GM23338 (cell line): ENCODE measurements around the gene DAB1. TPM values are rescaled to one million over a fixed set of nuclear protein-coding genes. Genes with fewer than 3 reads are reported as not detected.

Experiments
- ATAC-seq: fragments of 200-7000 bp; cut with Tn5 transposase; 3 replicates; pipeline ENCODE4 v1.9.1; 2020
- DNase-seq: peaks from one replicate; pipeline ENCODE4 v3.0.0-alpha.2; 2015; ENCODE audit warnings: low spot score
- H2AFZ ChIP-seq: fragments of 200-600 bp; sonication (generic); 2 replicates; pipeline ENCODE4 v1.8.0; 2016; ENCODE audit warnings: antibody characterized with exemption, mild to moderate bottlenecking, moderate library complexity
- H3F3A ChIP-seq: fragments of 200-600 bp; sonication (generic); replicated peaks from 2 replicates; pipeline ENCODE4 v1.8.0; 2017; ENCODE audit warnings: antibody characterized with exemption, mixed run types, low read depth
- H3K27ac ChIP-seq: fragments of 200-600 bp; sonication (generic); 2 replicates; pipeline ENCODE4 v1.6.1; 2016; ENCODE audit warnings: low read depth
- H3K27me3 ChIP-seq: fragments of 200-600 bp; sonication (generic); 2 replicates; pipeline ENCODE4 v1.8.0; 2016; ENCODE audit warnings: mild to moderate bottlenecking, mixed run types, moderate library complexity; ENCODE audit not compliant: insufficient read depth
- H3K36me3 ChIP-seq: fragments of 200-600 bp; sonication (generic); 2 replicates; pipeline ENCODE4 v1.8.0; 2016; ENCODE audit warnings: mild to moderate bottlenecking; ENCODE audit not compliant: insufficient read depth
- H3K4me1 ChIP-seq: fragments of 200-600 bp; sonication (generic); 2 replicates; pipeline ENCODE4 v1.8.0; 2016; ENCODE audit warnings: mild to moderate bottlenecking, moderate library complexity; ENCODE audit not compliant: insufficient read depth
- H3K4me2 ChIP-seq: fragments of 200-600 bp; sonication (generic); 2 replicates; pipeline ENCODE4 v1.7.1; 2017; ENCODE audit warnings: mixed run types
- H3K4me3 ChIP-seq: fragments of 200-600 bp; sonication (generic); 2 replicates; pipeline ENCODE4 v1.6.1; 2016; ENCODE audit warnings: mixed run types
- H3K79me2 ChIP-seq: fragments of 200-600 bp; sonication (generic); replicated peaks from 2 replicates; pipeline ENCODE4 v1.8.0; 2017; ENCODE audit warnings: mild to moderate bottlenecking; ENCODE audit not compliant: insufficient read depth
- H3K9me2 ChIP-seq: fragments of 200-600 bp; sonication (generic); 2 replicates; pipeline ENCODE4 v1.8.0; 2017; ENCODE audit not compliant: insufficient read depth
- H4K20me1 ChIP-seq: fragments of 200-600 bp; sonication (generic); replicated peaks from 2 replicates; pipeline ENCODE4 v1.8.0; 2017; ENCODE audit warnings: mild to moderate bottlenecking; ENCODE audit not compliant: insufficient read depth
- H3K27ac Mint-ChIP-seq: 2 replicates; pipeline ENCODE4 v1.8.0; 2020; ENCODE audit warnings: inconsistent platforms, mild to moderate bottlenecking, moderate library complexity, mixed read lengths
- H3K27me3 Mint-ChIP-seq: 3 replicates; pipeline ENCODE4 v1.8.0; 2022; ENCODE audit warnings: low read depth, mild to moderate bottlenecking, moderate library complexity, mixed read lengths, inconsistent platforms; ENCODE audit not compliant: insufficient read depth, poor library complexity
- H3K36me3 Mint-ChIP-seq: 3 replicates; pipeline ENCODE4 v1.8.0; 2021; ENCODE audit warnings: low read depth, mild to moderate bottlenecking, inconsistent platforms, moderate library complexity, mixed read lengths
- H3K4me1 Mint-ChIP-seq: 3 replicates; pipeline ENCODE4 v1.8.0; 2020; ENCODE audit warnings: mild to moderate bottlenecking, inconsistent platforms, mixed read lengths
- H3K4me3 Mint-ChIP-seq: 3 replicates; pipeline ENCODE4 v1.8.0; 2021; ENCODE audit warnings: moderate library complexity, mild to moderate bottlenecking, inconsistent platforms, mixed read lengths
- H3K9me3 Mint-ChIP-seq: 3 replicates; pipeline ENCODE4 v1.8.0; 2020; ENCODE audit warnings: moderate library complexity, mild to moderate bottlenecking, inconsistent platforms, mixed read lengths
- CREB1 ChIP-seq: fragments of 250-450 bp; sonication (Bioruptor Pico); IDR thresholded peaks from 2 replicates; pipeline ENCODE4 v1.5.0; 2020; ENCODE audit warnings: low read depth, mild to moderate bottlenecking, moderate library complexity
- EZH2 ChIP-seq: fragments of 200-600 bp; sonication (generic); IDR thresholded peaks from one replicate; pipeline ENCODE4 v1.8.0; 2017; ENCODE audit warnings: antibody characterized with exemption, mild to moderate bottlenecking, low read depth; ENCODE audit not compliant: unreplicated experiment
- EZH2phosphoT487 ChIP-seq: fragments of 200-600 bp; sonication (generic); IDR thresholded peaks from one replicate; pipeline ENCODE4 v1.8.1; 2018; ENCODE audit warnings: antibody characterized with exemption; ENCODE audit not compliant: unreplicated experiment
- JUNB ChIP-seq: IDR thresholded peaks from one replicate; pipeline ENCODE4 v1.6.1; 2016; ENCODE audit warnings: antibody characterized with exemption; ENCODE audit not compliant: unreplicated experiment
- NANOG ChIP-seq: IDR thresholded peaks from 2 replicates; pipeline ENCODE4 v1.6.1; 2016; ENCODE audit warnings: antibody characterized with exemption, borderline replicate concordance
- POLR2AphosphoS5 ChIP-seq: IDR thresholded peaks from 2 replicates; pipeline ENCODE4 v1.6.1; 2016; ENCODE audit warnings: antibody characterized with exemption, low read depth
- STAT1 ChIP-seq: IDR thresholded peaks from one replicate; pipeline ENCODE4 v1.6.1; 2016; ENCODE audit warnings: antibody characterized with exemption; ENCODE audit not compliant: unreplicated experiment
- ZNF114 ChIP-seq: fragments of 250-450 bp; sonication (Bioruptor Pico); IDR thresholded peaks from 2 replicates; pipeline ENCODE4 v1.5.0; 2020; ENCODE audit warnings: mild to moderate bottlenecking, moderate library complexity
- ZNF331 ChIP-seq: fragments of 250-450 bp; sonication (Bioruptor Pico); IDR thresholded peaks from 2 replicates; pipeline ENCODE4 v1.5.0; 2020; ENCODE audit warnings: low read depth, mild to moderate bottlenecking, moderate library complexity
- polyA plus RNA-seq: library from polyadenylated mRNA; unstranded; fragments of >200 nt; fragmentation: Nextera tagmentation; extraction: Ambion mirVana; gene quantifications from 2 replicates; pipeline ENCODE4 v1.2.1, GENCODE V29; 2016
- total RNA-seq: library from RNA; depleted of rRNA; stranded (reverse); fragments of >200 nt; shearing (Covaris generic); gene quantifications from 2 replicates; pipeline ENCODE4 v1.2.3, GENCODE V29; 2014
- TF ChIP-seq, protein P1 (sequence below): fragments of 250-450 bp; sonication (Bioruptor Pico); IDR thresholded peaks from 2 replicates; pipeline ENCODE4 v1.5.0; 2020; ENCODE audit warnings: mild to moderate bottlenecking, moderate library complexity
- TF ChIP-seq, protein P2 (sequence below): IDR thresholded peaks from 2 replicates; pipeline ENCODE4 v1.6.1; 2016; ENCODE audit warnings: antibody characterized with exemption
- TF ChIP-seq, protein P3 (sequence below), 2 experiments: fragments of 200-600 bp in 1 of 2; sonication (generic) in 1 of 2; conservative IDR thresholded peaks; 2 replicates each; pipeline versions ENCODE4 v1.5.1 to v1.6.1; 2016 to 2017; ENCODE audit warnings: antibody characterized with exemption in 2 of 2, low read depth in 2 of 2, mild to moderate bottlenecking in 2 of 2, moderate library complexity in 1 of 2
- TF ChIP-seq, protein P4 (sequence below): IDR thresholded peaks from one replicate; pipeline ENCODE4 v1.6.1; 2018; ENCODE audit warnings: antibody characterized with exemption; ENCODE audit not compliant: unreplicated experiment

The DAB1 gene
- total and polyA plus RNA-seq, 2 experiments from 2014 or later = 12.8 to 14.5 TPM

DNA sequence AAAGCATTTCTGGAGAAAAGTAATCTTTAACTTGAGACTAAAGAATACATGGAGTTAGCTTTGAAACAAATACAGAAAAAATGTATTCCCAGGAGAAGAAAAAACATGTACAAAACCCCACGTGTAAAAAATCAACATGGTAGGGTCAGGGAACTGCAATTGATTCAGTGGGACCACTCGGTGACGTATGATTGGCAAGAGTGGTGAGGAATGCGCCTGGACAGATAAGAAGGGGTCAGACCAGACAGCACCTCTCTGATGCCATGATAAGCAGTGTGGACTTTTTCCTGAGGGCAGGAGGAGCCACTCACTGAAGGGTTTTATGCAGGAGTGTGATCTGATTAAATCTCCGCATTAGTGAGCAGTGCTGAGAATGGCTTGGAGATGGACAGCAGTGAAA lies 142.5 kb downstream of the DAB1 start:
- no peaks in the 10 kb centered on the region for H3F3A ChIP-seq
- H4K20me1 ChIP-seq = no peaks in the 10 kb centered on the region
- H3K27me3 ChIP-seq = no peaks in the 10 kb centered on the region
- TF ChIP-seq ZNF114 (CRISPR knock-in tag) = no peak
- TF ChIP-seq NANOG = no peak
- no peak for TF ChIP-seq EZH2phosphoT487
- TF ChIP-seq, protein P1, sequence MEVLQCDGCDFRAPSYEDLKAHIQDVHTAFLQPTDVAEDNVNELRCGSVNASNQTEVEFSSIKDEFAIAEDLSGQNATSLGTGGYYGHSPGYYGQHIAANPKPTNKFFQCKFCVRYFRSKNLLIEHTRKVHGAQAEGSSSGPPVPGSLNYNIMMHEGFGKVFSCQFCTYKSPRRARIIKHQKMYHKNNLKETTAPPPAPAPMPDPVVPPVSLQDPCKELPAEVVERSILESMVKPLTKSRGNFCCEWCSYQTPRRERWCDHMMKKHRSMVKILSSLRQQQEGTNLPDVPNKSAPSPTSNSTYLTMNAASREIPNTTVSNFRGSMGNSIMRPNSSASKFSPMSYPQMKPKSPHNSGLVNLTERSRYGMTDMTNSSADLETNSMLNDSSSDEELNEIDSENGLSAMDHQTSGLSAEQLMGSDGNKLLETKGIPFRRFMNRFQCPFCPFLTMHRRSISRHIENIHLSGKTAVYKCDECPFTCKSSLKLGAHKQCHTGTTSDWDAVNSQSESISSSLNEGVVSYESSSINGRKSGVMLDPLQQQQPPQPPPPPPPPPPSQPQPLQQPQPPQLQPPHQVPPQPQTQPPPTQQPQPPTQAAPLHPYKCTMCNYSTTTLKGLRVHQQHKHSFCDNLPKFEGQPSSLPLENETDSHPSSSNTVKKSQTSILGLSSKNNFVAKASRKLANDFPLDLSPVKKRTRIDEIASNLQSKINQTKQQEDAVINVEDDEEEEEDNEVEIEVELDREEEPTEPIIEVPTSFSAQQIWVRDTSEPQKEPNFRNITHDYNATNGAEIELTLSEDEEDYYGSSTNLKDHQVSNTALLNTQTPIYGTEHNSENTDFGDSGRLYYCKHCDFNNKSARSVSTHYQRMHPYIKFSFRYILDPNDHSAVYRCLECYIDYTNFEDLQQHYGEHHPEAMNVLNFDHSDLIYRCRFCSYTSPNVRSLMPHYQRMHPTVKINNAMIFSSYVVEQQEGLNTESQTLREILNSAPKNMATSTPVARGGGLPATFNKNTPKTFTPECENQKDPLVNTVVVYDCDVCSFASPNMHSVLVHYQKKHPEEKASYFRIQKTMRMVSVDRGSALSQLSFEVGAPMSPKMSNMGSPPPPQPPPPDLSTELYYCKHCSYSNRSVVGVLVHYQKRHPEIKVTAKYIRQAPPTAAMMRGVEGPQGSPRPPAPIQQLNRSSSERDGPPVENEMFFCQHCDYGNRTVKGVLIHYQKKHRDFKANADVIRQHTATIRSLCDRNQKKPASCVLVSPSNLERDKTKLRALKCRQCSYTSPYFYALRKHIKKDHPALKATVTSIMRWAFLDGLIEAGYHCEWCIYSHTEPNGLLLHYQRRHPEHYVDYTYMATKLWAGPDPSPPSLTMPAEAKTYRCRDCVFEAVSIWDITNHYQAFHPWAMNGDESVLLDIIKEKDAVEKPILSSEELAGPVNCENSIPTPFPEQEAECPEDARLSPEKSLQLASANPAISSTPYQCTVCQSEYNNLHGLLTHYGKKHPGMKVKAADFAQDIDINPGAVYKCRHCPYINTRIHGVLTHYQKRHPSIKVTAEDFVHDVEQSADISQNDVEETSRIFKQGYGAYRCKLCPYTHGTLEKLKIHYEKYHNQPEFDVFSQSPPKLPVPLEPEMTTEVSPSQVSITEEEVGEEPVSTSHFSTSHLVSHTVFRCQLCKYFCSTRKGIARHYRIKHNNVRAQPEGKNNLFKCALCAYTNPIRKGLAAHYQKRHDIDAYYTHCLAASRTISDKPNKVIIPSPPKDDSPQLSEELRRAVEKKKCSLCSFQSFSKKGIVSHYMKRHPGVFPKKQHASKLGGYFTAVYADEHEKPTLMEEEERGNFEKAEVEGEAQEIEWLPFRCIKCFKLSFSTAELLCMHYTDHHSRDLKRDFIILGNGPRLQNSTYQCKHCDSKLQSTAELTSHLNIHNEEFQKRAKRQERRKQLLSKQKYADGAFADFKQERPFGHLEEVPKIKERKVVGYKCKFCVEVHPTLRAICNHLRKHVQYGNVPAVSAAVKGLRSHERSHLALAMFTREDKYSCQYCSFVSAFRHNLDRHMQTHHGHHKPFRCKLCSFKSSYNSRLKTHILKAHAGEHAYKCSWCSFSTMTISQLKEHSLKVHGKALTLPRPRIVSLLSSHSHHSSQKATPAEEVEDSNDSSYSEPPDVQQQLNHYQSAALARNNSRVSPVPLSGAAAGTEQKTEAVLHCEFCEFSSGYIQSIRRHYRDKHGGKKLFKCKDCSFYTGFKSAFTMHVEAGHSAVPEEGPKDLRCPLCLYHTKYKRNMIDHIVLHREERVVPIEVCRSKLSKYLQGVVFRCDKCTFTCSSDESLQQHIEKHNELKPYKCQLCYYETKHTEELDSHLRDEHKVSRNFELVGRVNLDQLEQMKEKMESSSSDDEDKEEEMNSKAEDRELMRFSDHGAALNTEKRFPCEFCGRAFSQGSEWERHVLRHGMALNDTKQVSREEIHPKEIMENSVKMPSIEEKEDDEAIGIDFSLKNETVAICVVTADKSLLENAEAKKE (CRISPR knock-in tag) = no peak
- TF ChIP-seq ZNF331 (CRISPR knock-in tag) = no peak
- TF ChIP-seq, protein P2, sequence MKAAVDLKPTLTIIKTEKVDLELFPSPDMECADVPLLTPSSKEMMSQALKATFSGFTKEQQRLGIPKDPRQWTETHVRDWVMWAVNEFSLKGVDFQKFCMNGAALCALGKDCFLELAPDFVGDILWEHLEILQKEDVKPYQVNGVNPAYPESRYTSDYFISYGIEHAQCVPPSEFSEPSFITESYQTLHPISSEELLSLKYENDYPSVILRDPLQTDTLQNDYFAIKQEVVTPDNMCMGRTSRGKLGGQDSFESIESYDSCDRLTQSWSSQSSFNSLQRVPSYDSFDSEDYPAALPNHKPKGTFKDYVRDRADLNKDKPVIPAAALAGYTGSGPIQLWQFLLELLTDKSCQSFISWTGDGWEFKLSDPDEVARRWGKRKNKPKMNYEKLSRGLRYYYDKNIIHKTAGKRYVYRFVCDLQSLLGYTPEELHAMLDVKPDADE = no peak
- TF ChIP-seq EZH2 = no peak
- no peak for TF ChIP-seq POLR2AphosphoS5
- TF ChIP-seq CREB1 (CRISPR knock-in tag) = no peak
- TF ChIP-seq, protein P3, sequence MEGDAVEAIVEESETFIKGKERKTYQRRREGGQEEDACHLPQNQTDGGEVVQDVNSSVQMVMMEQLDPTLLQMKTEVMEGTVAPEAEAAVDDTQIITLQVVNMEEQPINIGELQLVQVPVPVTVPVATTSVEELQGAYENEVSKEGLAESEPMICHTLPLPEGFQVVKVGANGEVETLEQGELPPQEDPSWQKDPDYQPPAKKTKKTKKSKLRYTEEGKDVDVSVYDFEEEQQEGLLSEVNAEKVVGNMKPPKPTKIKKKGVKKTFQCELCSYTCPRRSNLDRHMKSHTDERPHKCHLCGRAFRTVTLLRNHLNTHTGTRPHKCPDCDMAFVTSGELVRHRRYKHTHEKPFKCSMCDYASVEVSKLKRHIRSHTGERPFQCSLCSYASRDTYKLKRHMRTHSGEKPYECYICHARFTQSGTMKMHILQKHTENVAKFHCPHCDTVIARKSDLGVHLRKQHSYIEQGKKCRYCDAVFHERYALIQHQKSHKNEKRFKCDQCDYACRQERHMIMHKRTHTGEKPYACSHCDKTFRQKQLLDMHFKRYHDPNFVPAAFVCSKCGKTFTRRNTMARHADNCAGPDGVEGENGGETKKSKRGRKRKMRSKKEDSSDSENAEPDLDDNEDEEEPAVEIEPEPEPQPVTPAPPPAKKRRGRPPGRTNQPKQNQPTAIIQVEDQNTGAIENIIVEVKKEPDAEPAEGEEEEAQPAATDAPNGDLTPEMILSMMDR (conservative IDR thresholded peaks at IDR 0.05; ENCODE audit: low read depth in 2 of 2) = no peak
- no peak for TF ChIP-seq STAT1
- no peak for TF ChIP-seq JUNB
- TF ChIP-seq, protein P4, sequence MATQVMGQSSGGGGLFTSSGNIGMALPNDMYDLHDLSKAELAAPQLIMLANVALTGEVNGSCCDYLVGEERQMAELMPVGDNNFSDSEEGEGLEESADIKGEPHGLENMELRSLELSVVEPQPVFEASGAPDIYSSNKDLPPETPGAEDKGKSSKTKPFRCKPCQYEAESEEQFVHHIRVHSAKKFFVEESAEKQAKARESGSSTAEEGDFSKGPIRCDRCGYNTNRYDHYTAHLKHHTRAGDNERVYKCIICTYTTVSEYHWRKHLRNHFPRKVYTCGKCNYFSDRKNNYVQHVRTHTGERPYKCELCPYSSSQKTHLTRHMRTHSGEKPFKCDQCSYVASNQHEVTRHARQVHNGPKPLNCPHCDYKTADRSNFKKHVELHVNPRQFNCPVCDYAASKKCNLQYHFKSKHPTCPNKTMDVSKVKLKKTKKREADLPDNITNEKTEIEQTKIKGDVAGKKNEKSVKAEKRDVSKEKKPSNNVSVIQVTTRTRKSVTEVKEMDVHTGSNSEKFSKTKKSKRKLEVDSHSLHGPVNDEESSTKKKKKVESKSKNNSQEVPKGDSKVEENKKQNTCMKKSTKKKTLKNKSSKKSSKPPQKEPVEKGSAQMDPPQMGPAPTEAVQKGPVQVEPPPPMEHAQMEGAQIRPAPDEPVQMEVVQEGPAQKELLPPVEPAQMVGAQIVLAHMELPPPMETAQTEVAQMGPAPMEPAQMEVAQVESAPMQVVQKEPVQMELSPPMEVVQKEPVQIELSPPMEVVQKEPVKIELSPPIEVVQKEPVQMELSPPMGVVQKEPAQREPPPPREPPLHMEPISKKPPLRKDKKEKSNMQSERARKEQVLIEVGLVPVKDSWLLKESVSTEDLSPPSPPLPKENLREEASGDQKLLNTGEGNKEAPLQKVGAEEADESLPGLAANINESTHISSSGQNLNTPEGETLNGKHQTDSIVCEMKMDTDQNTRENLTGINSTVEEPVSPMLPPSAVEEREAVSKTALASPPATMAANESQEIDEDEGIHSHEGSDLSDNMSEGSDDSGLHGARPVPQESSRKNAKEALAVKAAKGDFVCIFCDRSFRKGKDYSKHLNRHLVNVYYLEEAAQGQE = no peak
- H3K79me2 ChIP-seq = no peaks in the 10 kb centered on the region
- no peaks in the 10 kb centered on the region for H3K9me2 ChIP-seq
- no peak overlapping the region for H3K4me3 ChIP-seq
- H3K36me3 ChIP-seq = no peaks in the 10 kb centered on the region
- no peak overlapping the region for H3K27ac ChIP-seq
- DNase-seq (no peak), ATAC-seq (no peak)
- H3K4me2 ChIP-seq = no peak overlapping the region
- Mint-ChIP-seq H3K36me3 (no peaks in the 10 kb centered on the region), H3K9me3 (no peaks in the 10 kb centered on the region), H3K27me3 (peaks cover 2% of the 10 kb centered on the region), H3K4me3 (no peak overlapping the region), H3K27ac (no peak overlapping the region), H3K4me1 (peaks cover 2% of the 10 kb centered on the region; the same call in 1 of the 3 replicates)
- H3K4me1 ChIP-seq = no peaks in the 10 kb centered on the region
- H2AFZ ChIP-seq = no peak overlapping the region
